Measurements from ENCODE around the gene FKBP9.

The FKBP9 gene

GRCh38 chr7:32941681-32942414 is 15.4 kb upstream of the FKBP9 start:
- TF ChIP-seq ZFX (IDR thresholded peaks at IDR 0.05) = no peak
- TF ChIP-seq CTCF (conservative IDR thresholded peaks at IDR 0.05) = no peak
- H3K27ac ChIP-seq = no peak overlapping the region

- no peak overlapping the region for H3K27ac ChIP-seq
- no peak for TF ChIP-seq ZFX (IDR thresholded peaks at IDR 0.05)
- peak; percentile 86 for TF ChIP-seq CTCF (conservative IDR thresholded peaks at IDR 0.05)
Observed at GRCh38 chr7:32942415-32943251, 14.6 kb upstream of the FKBP9 start.

- H3K27ac ChIP-seq = no peak overlapping the region
- TF ChIP-seq ZFX (IDR thresholded peaks at IDR 0.05) (no peak), CTCF (conservative IDR thresholded peaks at IDR 0.05) (peak; percentile 65)
Observed at GRCh38 chr7:32943252-32944030, 13.8 kb upstream of the FKBP9 start.

- TF ChIP-seq ZFX (IDR thresholded peaks at IDR 0.05) (no peak), CTCF (conservative IDR thresholded peaks at IDR 0.05) (no peak)
- no peak overlapping the region for H3K27ac ChIP-seq
Observed at GRCh38 chr7:32947420-32947983, 9.7 kb upstream of the FKBP9 start.

GRCh38 chr7:32948202-32948601 is 9.0 kb upstream of the FKBP9 start:
- TF ChIP-seq CTCF (conservative IDR thresholded peaks at IDR 0.05) = no peak
- TF ChIP-seq ZFX (IDR thresholded peaks at IDR 0.05) = no peak

GRCh38 chr7:32952876-32953275 is 4.4 kb upstream of the FKBP9 start:
- no peak for TF ChIP-seq CTCF (conservative IDR thresholded peaks at IDR 0.05)
- no peak for TF ChIP-seq ZFX (IDR thresholded peaks at IDR 0.05)

More at GRCh38 chr7:32948202-32948601, 9.0 kb upstream of the FKBP9 start:
- no peak overlapping the region for H3K27ac ChIP-seq

More at GRCh38 chr7:32952876-32953275, 4.4 kb upstream of the FKBP9 start:
- H3K27ac ChIP-seq = no peak overlapping the region

Measured in C4-2B (cell line).